A549 (cell line): ENCODE results near the gene GSTA1. TPM values are rescaled to one million over a fixed set of nuclear protein-coding genes. Genes with fewer than 3 reads are reported as not detected.
"Not testable (repeated sequence)": the region's sequence is repeated elsewhere in the genome, so short reads cannot be mapped to it uniquely, and the experiment has no call there.

Source experiments
- ATAC-seq, 2 experiments: fragments of 200-7000 bp in 1 of 2; fragments of >200 bp in 1 of 2; cut with Nextera tagmentation in 1 of 2; cut with Tn5 transposase in 1 of 2; 3 replicates each; pipeline versions ENCODE4 v1.8.0 to v1.9.1; 2018 to 2020; ENCODE audit warnings: mild to moderate bottlenecking in 1 of 2, moderate library complexity in 1 of 2
- CTCF ChIA-PET: fragments of 300-600 bp; sonication (Branson Sonifier 250); formaldehyde crosslinking; extraction: SDS; loops from one replicate; lab custom pipeline; 2021; ENCODE audit warnings: antibody characterized with exemption, inconsistent platforms; lab: Yijun Ruan, JAX
- POLR2A ChIA-PET: fragments of 350-600 bp; formaldehyde crosslinking; extraction: SDS; loops from one replicate; lab custom pipeline; 2021; ENCODE audit warnings: antibody characterized with exemption, inconsistent platforms; lab: Yijun Ruan, JAX
- DNase-seq, 2 experiments: peaks; one replicate each; pipeline versions ENCODE4 v3.0.0 to v3.0.0-alpha.2; 2011 to 2016; ENCODE audit warnings: low read depth in 1 of 2, low spot score in 1 of 2
- FAIRE-seq: peaks from 2 replicates; lab custom pipeline; 2011; peaks lifted over from hg19 to GRCh38; lab: Jason Lieb, UNC
- H3K27ac ChIP-seq, 2 experiments: fragments of >200 bp; sonication (Bioruptor Twin); formaldehyde crosslinking; 3 replicates each; pipeline ENCODE4 v1.5.1; 2016 to 2017
- H3K4me1 ChIP-seq: fragments of >200 bp; sonication (Bioruptor Twin); formaldehyde crosslinking; 3 replicates; pipeline ENCODE4 v1.6.1; 2016
- H3K4me2 ChIP-seq: fragments of >200 bp; sonication (Bioruptor Twin); formaldehyde crosslinking; 3 replicates; pipeline ENCODE4 v1.6.1; 2016
- H3K4me3 ChIP-seq: fragments of >200 bp; sonication (Bioruptor Twin); formaldehyde crosslinking; 3 replicates; pipeline ENCODE4 v1.5.1; 2016
- H3K9me3 ChIP-seq: fragments of >200 bp; sonication (Bioruptor Twin); formaldehyde crosslinking; 3 replicates; pipeline ENCODE4 v1.6.1; 2016
- BCL3 ChIP-seq: fragments of >200 bp; sonication (Bioruptor Twin); formaldehyde crosslinking; IDR thresholded peaks from 3 replicates; pipeline ENCODE4 v1.6.1; 2016
- CEBPB ChIP-seq, 2 experiments: fragments of >200 bp in 1 of 2; sonication (Bioruptor Twin) in 1 of 2; formaldehyde crosslinking in 1 of 2; IDR thresholded peaks; 2 replicates each; pipeline ENCODE4 v1.6.1; 2012 to 2016
- CHD2 ChIP-seq: fragments of 150-350 bp; IDR thresholded peaks from 2 replicates; pipeline ENCODE4 v1.6.1; 2014; ENCODE audit warnings: low read length; ENCODE audit not compliant: partially characterized antibody
- CHD4 ChIP-seq: fragments of 200-600 bp; sonication (generic); IDR thresholded peaks from 2 replicates; pipeline ENCODE4 v1.6.1; 2016; ENCODE audit warnings: antibody characterized with exemption, mild to moderate bottlenecking, borderline replicate concordance
- HOXA7 ChIP-seq: fragments of 250-450 bp; sonication (Bioruptor Pico); IDR thresholded peaks from 2 replicates; pipeline ENCODE4 v1.5.0; 2020; ENCODE audit warnings: mild to moderate bottlenecking, moderate library complexity
- MAFK ChIP-seq: fragments of 450-650 bp; IDR thresholded peaks from 2 replicates; pipeline ENCODE4 v1.6.1; 2014; ENCODE audit not compliant: partially characterized antibody
- MYC ChIP-seq: IDR thresholded peaks from 2 replicates; pipeline ENCODE4 v1.6.1; 2012; ENCODE audit warnings: mild to moderate bottlenecking, inconsistent platforms, low read length, improper control_type of control experiment, borderline replicate concordance
- NPAS2 ChIP-seq: fragments of 250-450 bp; sonication (Bioruptor Pico); IDR thresholded peaks from 2 replicates; pipeline ENCODE4 v1.8.0; 2022; ENCODE audit warnings: mild to moderate bottlenecking, moderate library complexity, borderline replicate concordance
- PHF8 ChIP-seq: fragments of 200-600 bp; sonication (generic); IDR thresholded peaks from 2 replicates; pipeline ENCODE4 v1.6.1; 2016; ENCODE audit warnings: low read depth, mild to moderate bottlenecking, antibody characterized with exemption, moderate library complexity, borderline replicate concordance
- RCOR1 ChIP-seq: fragments of 150-350 bp; IDR thresholded peaks from 2 replicates; pipeline ENCODE4 v1.6.1; 2014; ENCODE audit warnings: antibody characterized with exemption, low read length, low read depth
- RNF2 ChIP-seq: fragments of 200-600 bp; sonication (generic); IDR thresholded peaks from 2 replicates; pipeline ENCODE4 v1.6.1; 2016; ENCODE audit warnings: low read depth, mild to moderate bottlenecking, antibody characterized with exemption, moderate library complexity, borderline replicate concordance
- TFCP2L1 ChIP-seq: fragments of 250-450 bp; sonication (Bioruptor Pico); IDR thresholded peaks from 2 replicates; pipeline ENCODE4 v1.5.0; 2021; ENCODE audit warnings: mild to moderate bottlenecking
- USF2 ChIP-seq: fragments of 450-650 bp; IDR thresholded peaks from 2 replicates; pipeline ENCODE4 v1.6.1; 2014; ENCODE audit warnings: antibody characterized with exemption
- WGBS: methylation state at CpG from one replicate; pipeline ENCODE4 v1.1.6; 2017; ENCODE audit errors: missing lambda C conversion rate; 5-methylcytosine and 5-hydroxymethylcytosine counted together
- polyA plus RNA-seq, 4 experiments: library from polyadenylated mRNA; depleted of rRNA in 3 of 4; stranded (reverse); fragments of >200 nt; fragmentation: RNase III in 1 of 4; extraction: RNeasy Plus Mini Kit Qiagen cat#74134 plus additional on column Dnase treatment in 1 of 4; gene quantifications; 2 replicates in 3 of 4; 3 replicates in 1 of 4; pipeline ENCODE4 v1.2.3, GENCODE V29; 2011 to 2017
- TF ChIP-seq, protein P1 (sequence below): fragments of 250-450 bp; sonication (Bioruptor Pico); IDR thresholded peaks from 2 replicates; pipeline ENCODE4 v1.5.0; 2021; ENCODE audit warnings: mild to moderate bottlenecking, moderate library complexity, borderline replicate concordance
- TF ChIP-seq, protein P2 (sequence below): fragments of 200-600 bp; sonication (generic); IDR thresholded peaks from 2 replicates; pipeline ENCODE4 v1.6.1; 2016; ENCODE audit warnings: antibody characterized with exemption, mild to moderate bottlenecking, moderate library complexity
- TF ChIP-seq, protein P3 (sequence below): IDR thresholded peaks from 2 replicates; pipeline ENCODE4 v1.6.1; 2012

GSTA1 gene
- polyA plus RNA-seq, 2 of the 4 experiments (the other 2 are of a cell fraction): 0.93 TPM; not detected in 1

GRCh38 chr6:52747301-52747700, 56.3 kb downstream of the GSTA1 start:
- WGBS: 50% methylated on average over 3 of the region's 3 CpGs
- POLR2A ChIA-PET, H3K9me3 ChIP-seq, FAIRE-seq, H3K4me2 ChIP-seq, H3K4me3 ChIP-seq, H3K27ac ChIP-seq, ATAC-seq, CTCF ChIA-PET, DNase-seq, H3K4me1 ChIP-seq: not testable (repeated sequence)

DNA sequence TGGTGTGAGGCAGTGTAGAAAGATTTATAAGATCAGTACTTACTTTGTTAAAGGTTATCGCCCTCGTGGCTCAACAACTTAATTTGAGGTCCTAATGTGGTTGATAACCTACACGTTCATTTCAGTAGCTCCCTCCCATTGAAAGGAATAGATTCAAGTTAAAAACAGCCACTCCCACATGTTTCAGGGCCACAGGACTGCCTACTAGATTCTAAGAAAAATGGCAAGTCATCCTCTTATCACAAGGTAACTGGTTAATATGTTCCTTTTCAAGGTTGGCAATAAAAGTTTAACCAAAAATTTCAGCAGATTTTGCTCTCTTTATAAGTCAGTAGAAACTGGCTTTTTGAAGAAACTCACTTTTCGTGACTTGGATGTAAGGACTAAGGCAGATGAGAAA, 57.4 kb downstream of the GSTA1 start:
- no peak for FAIRE-seq
- Histone ChIP-seq H3K9me3 (no peaks in the 10 kb centered on the region), H3K4me1 (no peaks in the 10 kb centered on the region)
- CTCF ChIA-PET: no interaction called here
- no peak for ATAC-seq
- TF ChIP-seq, protein P1, sequence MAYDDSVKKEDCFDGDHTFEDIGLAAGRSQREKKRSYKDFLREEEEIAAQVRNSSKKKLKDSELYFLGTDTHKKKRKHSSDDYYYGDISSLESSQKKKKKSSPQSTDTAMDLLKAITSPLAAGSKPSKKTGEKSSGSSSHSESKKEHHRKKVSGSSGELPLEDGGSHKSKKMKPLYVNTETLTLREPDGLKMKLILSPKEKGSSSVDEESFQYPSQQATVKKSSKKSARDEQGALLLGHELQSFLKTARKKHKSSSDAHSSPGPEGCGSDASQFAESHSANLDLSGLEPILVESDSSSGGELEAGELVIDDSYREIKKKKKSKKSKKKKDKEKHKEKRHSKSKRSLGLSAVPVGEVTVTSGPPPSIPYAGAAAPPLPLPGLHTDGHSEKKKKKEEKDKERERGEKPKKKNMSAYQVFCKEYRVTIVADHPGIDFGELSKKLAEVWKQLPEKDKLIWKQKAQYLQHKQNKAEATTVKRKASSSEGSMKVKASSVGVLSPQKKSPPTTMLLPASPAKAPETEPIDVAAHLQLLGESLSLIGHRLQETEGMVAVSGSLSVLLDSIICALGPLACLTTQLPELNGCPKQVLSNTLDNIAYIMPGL (CRISPR knock-in tag): no peak
- TF ChIP-seq RCOR1 (no peak), RNF2 (no peak), USF2 (no peak), NPAS2 (CRISPR knock-in tag) (no peak), CHD2 (no peak), CEBPB (IDR thresholded peaks at IDR 0.05) (no peak), HOXA7 (CRISPR knock-in tag) (no peak), CHD4 (no peak), PHF8 (no peak), MAFK (no peak), MYC (no peak), BCL3 (no peak), TFCP2L1 (CRISPR knock-in tag) (no peak)
- TF ChIP-seq, protein P2, sequence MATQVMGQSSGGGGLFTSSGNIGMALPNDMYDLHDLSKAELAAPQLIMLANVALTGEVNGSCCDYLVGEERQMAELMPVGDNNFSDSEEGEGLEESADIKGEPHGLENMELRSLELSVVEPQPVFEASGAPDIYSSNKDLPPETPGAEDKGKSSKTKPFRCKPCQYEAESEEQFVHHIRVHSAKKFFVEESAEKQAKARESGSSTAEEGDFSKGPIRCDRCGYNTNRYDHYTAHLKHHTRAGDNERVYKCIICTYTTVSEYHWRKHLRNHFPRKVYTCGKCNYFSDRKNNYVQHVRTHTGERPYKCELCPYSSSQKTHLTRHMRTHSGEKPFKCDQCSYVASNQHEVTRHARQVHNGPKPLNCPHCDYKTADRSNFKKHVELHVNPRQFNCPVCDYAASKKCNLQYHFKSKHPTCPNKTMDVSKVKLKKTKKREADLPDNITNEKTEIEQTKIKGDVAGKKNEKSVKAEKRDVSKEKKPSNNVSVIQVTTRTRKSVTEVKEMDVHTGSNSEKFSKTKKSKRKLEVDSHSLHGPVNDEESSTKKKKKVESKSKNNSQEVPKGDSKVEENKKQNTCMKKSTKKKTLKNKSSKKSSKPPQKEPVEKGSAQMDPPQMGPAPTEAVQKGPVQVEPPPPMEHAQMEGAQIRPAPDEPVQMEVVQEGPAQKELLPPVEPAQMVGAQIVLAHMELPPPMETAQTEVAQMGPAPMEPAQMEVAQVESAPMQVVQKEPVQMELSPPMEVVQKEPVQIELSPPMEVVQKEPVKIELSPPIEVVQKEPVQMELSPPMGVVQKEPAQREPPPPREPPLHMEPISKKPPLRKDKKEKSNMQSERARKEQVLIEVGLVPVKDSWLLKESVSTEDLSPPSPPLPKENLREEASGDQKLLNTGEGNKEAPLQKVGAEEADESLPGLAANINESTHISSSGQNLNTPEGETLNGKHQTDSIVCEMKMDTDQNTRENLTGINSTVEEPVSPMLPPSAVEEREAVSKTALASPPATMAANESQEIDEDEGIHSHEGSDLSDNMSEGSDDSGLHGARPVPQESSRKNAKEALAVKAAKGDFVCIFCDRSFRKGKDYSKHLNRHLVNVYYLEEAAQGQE: no peak
- TF ChIP-seq, protein P3, sequence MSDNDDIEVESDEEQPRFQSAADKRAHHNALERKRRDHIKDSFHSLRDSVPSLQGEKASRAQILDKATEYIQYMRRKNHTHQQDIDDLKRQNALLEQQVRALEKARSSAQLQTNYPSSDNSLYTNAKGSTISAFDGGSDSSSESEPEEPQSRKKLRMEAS: no peak
- TF ChIP-seq, all 56 proteins: peak for 0
- Histone ChIP-seq H3K27ac (no peak overlapping the region), H3K4me3 (no peak overlapping the region), H3K4me2 (no peak overlapping the region)
- 50% methylated on average over 4 of the region's 4 CpGs for WGBS
- DNase-seq: no peak
- POLR2A ChIA-PET: no interaction called here
